H9 (cell line): Measurements from ENCODE around the gene NAA30. TPM values are rescaled to one million over a fixed set of nuclear protein-coding genes. Genes with fewer than 3 reads are reported as not detected.

ENCODE experiments used
- DNase-seq: peaks from one replicate; pipeline ENCODE4 v3.0.0-alpha.2; 2017
- H2AFZ ChIP-seq: one replicate; pipeline ENCODE4 v1.6.1; 2013; ENCODE audit warnings: mild to moderate bottlenecking, low read length, control low read depth, moderate library complexity
- H2AK5ac ChIP-seq: 2 replicates; pipeline ENCODE4 v1.6.1; 2013; ENCODE audit warnings: low read length, control low read depth, mixed read lengths; ENCODE audit not compliant: insufficient read length
- H2BK120ac ChIP-seq: one replicate; pipeline ENCODE4 v1.6.1; 2013; ENCODE audit warnings: low read depth, mild to moderate bottlenecking, low read length, control low read depth, inconsistent platforms; ENCODE audit not compliant: poor library complexity, severe bottlenecking
- H2BK12ac ChIP-seq: 2 replicates; pipeline ENCODE4 v1.6.1; 2013; ENCODE audit warnings: low read length, control low read depth, mixed read lengths, low read depth; ENCODE audit not compliant: insufficient read length
- H2BK15ac ChIP-seq: 2 replicates; pipeline ENCODE4 v1.6.1; 2013; ENCODE audit warnings: low read depth, low read length, control low read depth
- H2BK20ac ChIP-seq: one replicate; pipeline ENCODE4 v1.6.1; 2013; ENCODE audit warnings: low read depth, mild to moderate bottlenecking, low read length, control low read depth, inconsistent platforms; ENCODE audit not compliant: poor library complexity, severe bottlenecking
- H2BK5ac ChIP-seq: 2 replicates; pipeline ENCODE4 v1.6.1; 2013; ENCODE audit warnings: low read length, control low read depth, mixed read lengths; ENCODE audit not compliant: insufficient read length
- H3K14ac ChIP-seq: 2 replicates; pipeline ENCODE4 v1.6.1; 2013; ENCODE audit warnings: low read length, control low read depth; ENCODE audit not compliant: insufficient read depth
- H3K18ac ChIP-seq: 2 replicates; pipeline ENCODE4 v1.6.1; 2013; ENCODE audit warnings: low read depth, mild to moderate bottlenecking, mixed read lengths, low read length, control low read depth; ENCODE audit not compliant: insufficient read length
- H3K23ac ChIP-seq: 2 replicates; pipeline ENCODE4 v1.6.1; 2013; ENCODE audit warnings: low read length, control low read depth, mixed read lengths, low read depth; ENCODE audit not compliant: insufficient read length
- H3K23me2 ChIP-seq: 2 replicates; pipeline ENCODE4 v1.6.1; 2013; ENCODE audit warnings: low read depth, mild to moderate bottlenecking, mixed read lengths, low read length, control low read depth; ENCODE audit not compliant: insufficient read length, poor library complexity, severe bottlenecking
- H3K27ac ChIP-seq: 2 replicates; pipeline ENCODE4 v1.5.1; 2013; ENCODE audit warnings: low read length, control low read depth, mixed read lengths, low read depth; ENCODE audit not compliant: insufficient read length
- H3K27me3 ChIP-seq: 2 replicates; pipeline ENCODE4 v1.6.1; 2013; ENCODE audit warnings: low read length, control low read depth, inconsistent platforms; ENCODE audit not compliant: insufficient read depth
- H3K4ac ChIP-seq: 2 replicates; pipeline ENCODE4 v1.6.1; 2013; ENCODE audit warnings: low read depth, mild to moderate bottlenecking, control low read depth, inconsistent platforms, low read length, moderate library complexity
- H3K4me1 ChIP-seq: 2 replicates; pipeline ENCODE4 v1.6.1; 2013; ENCODE audit warnings: low read length, control low read depth, inconsistent platforms; ENCODE audit not compliant: insufficient read depth
- H3K4me2 ChIP-seq: 2 replicates; pipeline ENCODE4 v1.6.1; 2013; ENCODE audit warnings: low read length, control low read depth, mixed read lengths; ENCODE audit not compliant: insufficient read length, insufficient read depth
- H3K56ac ChIP-seq: 2 replicates; pipeline ENCODE4 v1.6.1; 2013; ENCODE audit warnings: low read depth, mild to moderate bottlenecking, mixed read lengths, low read length, control low read depth; ENCODE audit not compliant: insufficient read length
- H3K79me1 ChIP-seq: 2 replicates; pipeline ENCODE4 v1.6.1; 2013; ENCODE audit warnings: low read depth, mild to moderate bottlenecking, moderate library complexity, low read length, control low read depth, inconsistent platforms; ENCODE audit not compliant: insufficient read depth, poor library complexity, severe bottlenecking
- H3K79me2 ChIP-seq: 2 replicates; pipeline ENCODE4 v1.6.1; 2013; ENCODE audit warnings: low read length, control low read depth, inconsistent platforms; ENCODE audit not compliant: insufficient read depth
- H3K9ac ChIP-seq: 2 replicates; pipeline ENCODE4 v1.6.1; 2013; ENCODE audit warnings: low read length, control low read depth, mixed read lengths; ENCODE audit not compliant: insufficient read length; ENCODE audit errors: extremely low read depth
- H3K9me3 ChIP-seq: one replicate; pipeline ENCODE4 v1.6.1; 2013; ENCODE audit warnings: low read depth, low read length, inconsistent platforms; ENCODE audit not compliant: control insufficient read depth
- H3T11ph ChIP-seq: one replicate; pipeline ENCODE4 v1.6.1; 2013; ENCODE audit warnings: mild to moderate bottlenecking, low read length, control low read depth, inconsistent platforms
- H4K20me1 ChIP-seq: one replicate; pipeline ENCODE4 v1.6.1; 2013; ENCODE audit not compliant: control insufficient read depth, insufficient read length, insufficient read depth
- H4K5ac ChIP-seq: 2 replicates; pipeline ENCODE4 v1.6.1; 2013; ENCODE audit warnings: low read depth, mild to moderate bottlenecking, mixed read lengths, low read length, control low read depth; ENCODE audit not compliant: insufficient read length
- H4K8ac ChIP-seq: replicated peaks from 2 replicates; pipeline ENCODE4 v1.6.1; 2013; ENCODE audit warnings: low read length, control low read depth, mixed read lengths, low read depth; ENCODE audit not compliant: insufficient read length
- H4K91ac ChIP-seq: 2 replicates; pipeline ENCODE4 v1.6.1; 2013; ENCODE audit warnings: low read depth, mild to moderate bottlenecking, moderate library complexity, mixed read lengths, low read length, control low read depth; ENCODE audit not compliant: insufficient read length
- H3K27ac Mint-ChIP-seq, 3 experiments: 2 replicates in 2 of 3; 3 replicates in 1 of 3; pipeline ENCODE4 v1.8.0; 2020 to 2021; ENCODE audit warnings: mixed read lengths in 3 of 3, mild to moderate bottlenecking in 1 of 3, moderate library complexity in 1 of 3
- H3K27me3 Mint-ChIP-seq: 2 replicates; pipeline ENCODE4 v1.8.0; 2021; ENCODE audit warnings: low read depth, mild to moderate bottlenecking, moderate library complexity, mixed read lengths
- H3K36me3 Mint-ChIP-seq, 3 experiments: 2 replicates in 2 of 3; 3 replicates in 1 of 3; pipeline ENCODE4 v1.8.0; 2020 to 2021; ENCODE audit warnings: low read depth in 3 of 3, mixed read lengths in 3 of 3; ENCODE audit not compliant: insufficient read depth in 1 of 3
- H3K4me1 Mint-ChIP-seq, 2 experiments: 2 replicates each; pipeline ENCODE4 v1.8.0; 2020; ENCODE audit warnings: mixed read lengths in 2 of 2
- H3K4me3 Mint-ChIP-seq, 2 experiments: 2 replicates in 1 of 2; 3 replicates in 1 of 2; pipeline ENCODE4 v1.8.0; 2020 to 2021; ENCODE audit warnings: mild to moderate bottlenecking in 2 of 2, mixed read lengths in 2 of 2, moderate library complexity in 1 of 2
- H3K9me3 Mint-ChIP-seq, 2 experiments: 2 replicates in 1 of 2; 3 replicates in 1 of 2; pipeline ENCODE4 v1.8.0; 2020; ENCODE audit warnings: mild to moderate bottlenecking in 2 of 2, mixed read lengths in 2 of 2, moderate library complexity in 1 of 2
- CTCF ChIP-seq: fragments of 200-600 bp; sonication (generic); conservative IDR thresholded peaks from 3 replicates; pipeline ENCODE4 v1.8.0; 2021; ENCODE audit warnings: antibody characterized with exemption, mild to moderate bottlenecking
- WGBS: extraction: QIAGEN DNeasy Blood & Tissue Kit; methylation state at CpG from one replicate; pipeline ENCODE4 v1.1.7; 2013; ENCODE audit warnings: missing lambda C conversion rate, low lambda C conversion rate, mixed read lengths; ENCODE audit not compliant: insufficient read length; ENCODE audit errors: extremely low coverage; 5-methylcytosine and 5-hydroxymethylcytosine counted together
- total RNA-seq: library from RNA; stranded (reverse); gene quantifications from 2 replicates; pipeline ENCODE4 v1.2.1, GENCODE V29; 2021

NAA30 gene
- total RNA-seq, 1 experiment from 2014 or later: 20.9 TPM

GRCh38 chr14:57461777-57462320 is 71.5 kb downstream of the NAA30 start:
- Histone ChIP-seq H4K8ac (no peak overlapping the region), H2BK120ac (no peak overlapping the region), H4K5ac (no peak overlapping the region), H2BK15ac (no peak overlapping the region), H2BK20ac (no peak overlapping the region), H3K4me1 (no peaks in the 10 kb centered on the region), H3K18ac (no peak overlapping the region), H3K79me2 (no peaks in the 10 kb centered on the region), H3K14ac (no peak overlapping the region), H3K79me1 (no peaks in the 10 kb centered on the region), H3K9ac (no peak overlapping the region), H3K4me2 (no peak overlapping the region), H3K9me3 (no peaks in the 10 kb centered on the region), H3T11ph (no peak overlapping the region), H3K4ac (no peak overlapping the region), H3K23me2 (no peaks in the 10 kb centered on the region), H2BK12ac (no peak overlapping the region), H3K27ac (no peak overlapping the region), H3K27me3 (no peaks in the 10 kb centered on the region), H3K23ac (no peak overlapping the region), H2AFZ (no peak overlapping the region), H4K91ac (no peak overlapping the region), H2BK5ac (no peak overlapping the region), H2AK5ac (no peak overlapping the region), H4K20me1 (no peaks in the 10 kb centered on the region), H3K56ac (no peak overlapping the region)
- Mint-ChIP-seq H3K9me3 (no peaks in the 10 kb centered on the region; a peak in 1 of 5 replicates), H3K27me3 (no peaks in the 10 kb centered on the region), H3K4me1 (no peaks in the 10 kb centered on the region), H3K4me3 (no peak overlapping the region), H3K36me3 (no peaks in the 10 kb centered on the region), H3K27ac (no peak overlapping the region)
- no peak for TF ChIP-seq CTCF
- no CpG with 5 or more reads among the region's 5 CpGs for WGBS
- no peak for DNase-seq
